Common myeloid progenitor, CD34-positive (primary cell): Measurements from ENCODE around the gene SLC12A4.
"Not testable (repeated sequence)": the region's sequence is repeated elsewhere in the genome, so short reads cannot be mapped to it uniquely, and the experiment has no call there.

ENCODE experiments used
- CTCF ChIA-PET: fragments of 350-600 bp; sonication (Branson Sonifier 250); formaldehyde crosslinking; loops from one replicate; lab custom pipeline; 2021; ENCODE audit warnings: antibody characterized with exemption; lab: Charles Lee
- POLR2A ChIA-PET: fragments of 350-600 bp; sonication (Branson Sonifier 250); formaldehyde crosslinking; loops from one replicate; lab custom pipeline; 2021; ENCODE audit warnings: antibody characterized with exemption; lab: Charles Lee
- DNase-seq, 3 donors: peaks; one replicate each; pipeline versions ENCODE4 v3.0.0 to v3.0.0-alpha.2; 2013
- H3K27ac ChIP-seq, 2 experiments: 1 replicate in 1 of 2; 2 replicates in 1 of 2; pipeline ENCODE4 v1.7.0; 2013; ENCODE audit warnings: inconsistent platforms in 2 of 2, low read length in 2 of 2, mild to moderate bottlenecking in 2 of 2, low read depth in 1 of 2, moderate library complexity in 1 of 2; ENCODE audit not compliant: severe bottlenecking in 2 of 2, insufficient read depth in 1 of 2, poor library complexity in 1 of 2
- H3K27me3 ChIP-seq, 5 experiments: replicated peaks in 2 of 5; 1 replicate in 3 of 5; 2 replicates in 2 of 5; pipeline versions ENCODE4 v1.6.1 to v1.7.0; 2013; ENCODE audit warnings: low read length in 4 of 5, mild to moderate bottlenecking in 2 of 5, moderate library complexity in 2 of 5, inconsistent platforms in 1 of 5; ENCODE audit not compliant: insufficient read depth in 5 of 5, control insufficient read depth in 4 of 5
- H3K36me3 ChIP-seq, 4 experiments: 1 replicate in 2 of 4; 2 replicates in 2 of 4; pipeline versions ENCODE4 v1.6.1 to v1.7.0; 2013; ENCODE audit warnings: low read length in 3 of 4, control low read depth in 1 of 4, mild to moderate bottlenecking in 1 of 4; ENCODE audit not compliant: control insufficient read depth in 4 of 4, insufficient read depth in 4 of 4
- H3K4me1 ChIP-seq, 4 experiments: 1 replicate in 3 of 4; 2 replicates in 1 of 4; pipeline versions ENCODE4 v1.6.1 to v1.7.1; 2013; ENCODE audit warnings: low read length in 3 of 4, mild to moderate bottlenecking in 3 of 4, control low read depth in 1 of 4, inconsistent platforms in 1 of 4, moderate library complexity in 1 of 4; ENCODE audit not compliant: control insufficient read depth in 4 of 4, insufficient read depth in 4 of 4; ENCODE audit errors: control extremely low read depth in 1 of 4
- H3K4me3 ChIP-seq, 7 experiments: 1 replicate in 4 of 7; 2 replicates in 3 of 7; pipeline versions ENCODE4 v1.5.1 to v1.7.0; 2013; ENCODE audit warnings: mild to moderate bottlenecking in 7 of 7, low read length in 6 of 7, moderate library complexity in 6 of 7, inconsistent platforms in 2 of 7, low read depth in 2 of 7, control low read depth in 1 of 7; ENCODE audit not compliant: insufficient read depth in 4 of 7, control insufficient read depth in 1 of 7; ENCODE audit errors: extremely low read depth in 1 of 7
- H3K9me3 ChIP-seq, 5 experiments: 1 replicate in 4 of 5; 2 replicates in 1 of 5; pipeline versions ENCODE4 v1.6.1 to v1.7.1; 2013; ENCODE audit warnings: low read length in 4 of 5, mild to moderate bottlenecking in 2 of 5, inconsistent platforms in 1 of 5, low read depth in 1 of 5, moderate library complexity in 1 of 5; ENCODE audit not compliant: control insufficient read depth in 4 of 5, insufficient read depth in 2 of 5; ENCODE audit errors: control extremely low read depth in 1 of 5
- WGBS: methylation state at CpG from one replicate; pipeline ENCODE4 v1.1.5; 2013; ENCODE audit not compliant: insufficient coverage; 5-methylcytosine and 5-hydroxymethylcytosine counted together

Gene SLC12A4

DNA sequence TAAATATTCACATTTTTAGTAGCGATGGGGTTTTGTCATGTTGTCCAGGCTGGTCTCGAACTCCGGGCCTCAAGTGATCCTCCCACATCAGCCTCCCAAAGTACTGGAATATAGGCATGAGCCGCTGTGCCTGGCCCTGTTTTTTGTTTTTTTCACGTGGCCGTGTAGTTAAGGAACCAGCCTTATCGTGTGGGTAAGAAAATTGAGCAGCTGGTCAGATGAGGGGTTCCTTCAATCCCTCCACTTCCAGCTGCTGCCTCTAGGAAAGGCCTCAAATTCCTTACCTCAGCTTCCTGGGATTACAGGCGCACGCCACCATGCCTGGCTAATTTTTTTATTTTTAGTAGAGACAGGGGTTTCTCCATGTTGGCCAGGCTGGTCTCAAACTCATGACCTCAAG lies 36.8 kb upstream of the SLC12A4 start:
- peaks cover 5 to 29% (median 23%) of the 10 kb centered on the region in 4 experiments for H3K4me1 ChIP-seq

DNA sequence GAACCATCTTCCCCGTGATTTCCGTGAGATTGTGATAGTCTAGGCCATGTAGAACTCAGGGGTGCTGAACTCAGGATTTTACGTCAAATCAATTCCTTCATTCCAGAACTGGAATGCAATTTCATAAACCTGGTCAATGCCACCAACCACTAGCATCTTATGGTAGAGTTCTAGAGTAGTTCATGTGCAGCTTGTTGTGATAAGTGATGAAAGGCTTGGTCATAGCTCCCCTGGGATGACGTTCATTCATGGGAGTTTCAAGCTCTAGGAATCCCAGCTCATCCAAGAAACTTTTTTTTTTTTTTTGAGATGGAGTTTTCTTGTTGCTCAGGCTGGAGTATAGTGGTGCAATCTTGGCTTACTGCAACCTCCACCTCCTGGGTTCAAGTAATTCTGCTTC lies 34.6 kb upstream of the SLC12A4 start:
- DNase-seq, result no peak
- no peaks in the 10 kb centered on the region for H3K9me3 ChIP-seq
- POLR2A ChIA-PET, result no interaction called here
- CTCF ChIA-PET, result interaction anchor here (0.6 to 2.9 kb wide), 8 partner anchors 9 to 1117 kb away, joined by 3 to 8 read pairs (median 3); partner anchors contain the start of genes DDX28 and DUS2
- H3K4me1 ChIP-seq, result peaks cover 12 to 51% (median 44%) of the 10 kb centered on the region in 4 experiments
- no peak overlapping the region for H3K4me3 ChIP-seq
- no peak overlapping the region for H3K27ac ChIP-seq
- no peaks in the 10 kb centered on the region for H3K36me3 ChIP-seq
- no peaks in the 10 kb centered on the region for H3K27me3 ChIP-seq
- 100% methylated on average over 2 of the region's 4 CpGs for WGBS

More for the DNA sequence above, 36.8 kb upstream of the SLC12A4 start:
- Histone ChIP-seq H3K36me3 (no peaks in the 10 kb centered on the region), H3K27me3 (no peaks in the 10 kb centered on the region), H3K9me3 (no peaks in the 10 kb centered on the region), H3K4me3 (no peak overlapping the region), H3K27ac (peak overlapping the region in 1 of 2 experiments; percentile 69)
- no peak for DNase-seq
- ChIA-PET CTCF (interaction anchor here (1.2 to 2.4 kb wide), 6 partner anchors 10 to 63 kb away, joined by 3 to 8 read pairs (median 4); no protein-coding TSS in a partner anchor), POLR2A (interaction anchor here (0.6 to 1.2 kb wide), 2 partner anchors 17 to 971 kb away, joined by 3 to 7 read pairs; partner anchors contain the start of genes DDX28 and DUS2)
- 94% methylated on average over 3 of the region's 9 CpGs for WGBS

DNA sequence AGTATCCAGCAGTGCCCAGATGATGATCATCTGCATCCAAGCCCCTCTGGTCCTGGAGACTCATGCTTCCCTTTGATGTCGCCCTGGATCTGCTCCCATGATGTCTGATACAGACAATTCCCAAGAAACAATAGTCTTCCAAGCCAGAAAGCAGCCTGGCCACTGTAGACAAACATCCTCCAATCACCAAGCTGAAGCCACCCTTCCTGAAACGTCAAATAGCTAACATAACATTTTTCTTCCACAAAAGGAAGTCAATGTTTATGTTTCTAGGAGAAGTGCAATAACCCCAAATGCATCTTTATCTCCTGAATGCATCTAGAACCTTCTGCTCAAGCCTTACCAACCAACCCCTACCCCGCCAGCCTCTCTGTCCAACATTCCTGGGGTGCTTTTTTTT lies 32.0 kb upstream of the SLC12A4 start:
- 58% methylated on average over 2 of the region's 3 CpGs for WGBS
- POLR2A ChIA-PET, result interaction anchor here (0.6 kb wide), 1 partner anchor 23 kb away, joined by 3 read pairs; the partner anchor contains the start of genes DDX28 and DUS2
- CTCF ChIA-PET, result interaction anchor here (0.8 to 5.7 kb wide), 4 partner anchors 10 to 184 kb away, joined by 3 to 35 read pairs (median 9); partner anchors contain the start of gene DPEP2NB
- Histone ChIP-seq H3K27me3 (no peaks in the 10 kb centered on the region), H3K27ac (peak overlapping the region in 1 of 2 experiments; percentile 28), H3K9me3 (peaks cover 0 to 3% (median 0%) of the 10 kb centered on the region in 5 experiments), H3K4me3 (peak overlapping the region in 2 of 7 experiments; percentile 25 to 31), H3K36me3 (no peaks in the 10 kb centered on the region), H3K4me1 (peaks cover 12 to 43% (median 37%) of the 10 kb centered on the region in 4 experiments)
- DNase-seq, result peak in 1 of 3 donors; percentile 19

DNA sequence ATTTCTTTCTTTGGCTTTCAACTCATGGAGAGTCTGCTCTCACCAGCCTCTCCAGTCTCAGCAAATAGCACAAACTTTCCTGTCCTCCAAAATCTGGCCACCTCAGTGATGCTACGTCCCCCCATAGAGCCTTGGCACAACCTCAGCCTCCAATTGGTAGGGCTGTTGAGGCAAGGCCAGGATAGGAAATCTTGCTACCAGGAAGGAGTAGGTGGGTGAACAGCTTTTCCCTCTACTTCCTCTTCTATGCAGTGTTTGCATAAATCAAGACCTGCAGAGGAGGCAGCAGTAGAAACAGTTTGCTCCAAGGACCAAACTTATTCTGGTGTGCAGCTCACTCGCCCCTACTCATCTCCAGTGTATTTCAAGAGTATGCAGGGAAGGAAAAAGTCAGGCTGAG lies 31.5 kb upstream of the SLC12A4 start:
- H3K9me3 ChIP-seq, result peaks cover 0 to 3% (median 0%) of the 10 kb centered on the region in 5 experiments
- DNase-seq, result peak in 2 of 3 donors; percentile 42 to 58
- WGBS, result 35% methylated on average over 2 of the region's 2 CpGs
- POLR2A ChIA-PET, result interaction anchor here (1.5 kb wide), 1 partner anchor 13 kb away, joined by 3 read pairs; no protein-coding TSS in a partner anchor
- peak overlapping the region in 3 of 7 experiments; percentile 25 to 44 (median 31) for H3K4me3 ChIP-seq
- H3K36me3 ChIP-seq, result no peaks in the 10 kb centered on the region
- H3K4me1 ChIP-seq, result peaks cover 12 to 42% (median 37%) of the 10 kb centered on the region in 4 experiments
- CTCF ChIA-PET, result interaction anchor here (1.1 to 5.7 kb wide), 4 partner anchors 10 to 39 kb away, joined by 4 to 35 read pairs (median 9); partner anchors contain the start of gene DPEP2NB
- peak overlapping the region in 1 of 2 experiments; percentile 28 for H3K27ac ChIP-seq
- H3K27me3 ChIP-seq, result no peaks in the 10 kb centered on the region

DNA sequence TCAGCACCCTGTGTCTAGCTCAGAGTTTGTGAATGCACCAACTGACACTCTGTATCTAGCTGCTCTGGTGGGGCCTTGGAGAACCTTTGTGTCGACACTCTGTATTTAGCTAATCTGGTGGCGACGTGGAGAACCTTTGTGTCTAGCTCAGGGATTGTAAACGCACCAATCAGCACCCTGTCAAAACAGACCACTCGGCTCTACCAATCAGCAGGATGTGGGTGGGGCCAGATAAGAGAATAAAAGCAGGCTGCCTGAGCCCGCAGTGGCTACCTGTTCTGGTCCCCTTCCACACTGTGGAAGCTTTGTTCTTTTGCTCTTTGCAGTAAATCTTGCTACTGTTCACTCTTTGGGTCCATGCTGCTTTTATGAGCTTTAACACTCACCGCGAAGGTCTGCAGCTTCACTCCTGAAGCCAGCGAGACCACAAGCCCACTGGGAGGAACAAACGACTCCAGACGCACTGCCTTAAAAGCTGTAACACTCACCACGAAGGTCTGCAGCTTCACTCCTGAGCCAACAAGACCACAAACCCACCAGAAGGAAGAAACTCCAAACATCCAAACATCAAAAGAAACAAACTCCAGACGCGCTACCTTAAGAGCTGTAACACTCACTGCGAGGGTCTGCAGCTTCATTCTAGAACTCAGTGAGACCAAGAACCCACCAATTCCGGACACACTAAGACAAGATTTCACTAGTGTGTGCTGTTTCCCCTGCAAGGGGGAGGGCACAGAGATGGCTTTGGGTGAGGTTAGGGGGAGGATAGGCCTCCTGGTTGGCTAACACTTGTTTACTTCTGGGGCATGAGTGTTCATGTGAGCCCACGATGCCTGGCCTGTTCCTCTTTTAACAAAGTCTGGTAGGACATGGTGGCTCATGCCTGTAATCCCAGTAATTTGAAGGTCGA lies 30.6 kb upstream of the SLC12A4 start, which contains the start of gene DPEP2:
Gene DPEP2 (minus strand): TSS at position 706 of the 910 bp plus-strand sequence. CDS start 6,272 bp downstream, outside the sequence.
- peaks cover 12 to 43% (median 42%) of the 10 kb centered on the region in 4 experiments for H3K4me1 ChIP-seq
- POLR2A ChIA-PET, result interaction anchor here (0.9 to 1.5 kb wide), 3 partner anchors 14 to 24 kb away, joined by 3 to 7 read pairs (median 3); partner anchors contain the start of genes DDX28 and DUS2
- peak; percentile 42 to 86 (median 81) for DNase-seq
- WGBS, result 31% methylated on average over 7 of the region's 18 CpGs
- H3K36me3 ChIP-seq, H3K27me3 ChIP-seq, H3K9me3 ChIP-seq: not testable (repeated sequence)
- peak within 1 kb of the TSS in 1 of 2 experiments; percentile 51 for H3K27ac ChIP-seq
- H3K4me3 ChIP-seq, result peak within 1 kb of the TSS in 6 of 7 experiments; percentile 21 to 51 (median 36)
- CTCF ChIA-PET, result interaction anchor here (1.0 to 5.7 kb wide), 8 partner anchors 13 to 45 kb away, joined by 3 to 35 read pairs (median 4); partner anchors contain the start of gene DPEP3

DNA sequence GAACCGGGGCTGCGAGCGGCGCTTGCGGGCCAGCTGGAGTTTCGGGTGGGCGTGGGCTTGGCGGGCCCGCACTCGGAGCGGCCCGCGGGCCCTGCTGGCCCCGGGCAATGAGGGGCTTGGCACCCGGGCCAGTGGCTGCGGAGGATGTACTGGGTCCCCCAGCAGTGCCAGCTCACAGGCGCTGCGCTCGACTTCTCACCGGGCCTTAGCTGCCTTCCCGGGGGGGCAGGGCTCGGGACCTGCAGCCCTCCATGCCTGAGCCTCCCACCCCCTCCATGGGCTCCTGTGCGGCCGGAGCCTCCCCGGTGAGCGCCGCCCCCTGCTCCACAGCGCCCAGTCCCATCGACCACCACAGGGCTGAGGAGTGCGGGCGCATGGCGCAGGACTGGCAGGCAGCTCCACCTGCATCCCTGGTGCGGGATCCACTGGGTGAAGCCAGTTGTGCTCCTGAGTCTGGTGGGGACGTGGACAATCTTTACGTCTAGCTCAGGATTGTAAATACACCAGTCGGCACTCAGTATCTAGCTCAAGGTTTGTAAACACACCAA lies 29.9 kb upstream of the SLC12A4 start:
- not testable (repeated sequence) for H3K27ac ChIP-seq, H3K36me3 ChIP-seq, H3K9me3 ChIP-seq, DNase-seq, H3K27me3 ChIP-seq
- Histone ChIP-seq H3K4me3 (peak overlapping the region in 1 of 7 experiments; percentile 40), H3K4me1 (peaks cover 12 to 50% (median 49%) of the 10 kb centered on the region in 4 experiments)
- ChIA-PET CTCF (interaction anchor here (0.8 to 5.7 kb wide), 9 partner anchors 12 to 46 kb away, joined by 3 to 35 read pairs (median 3); partner anchors contain the start of genes DPEP3 and DUS2), POLR2A (interaction anchor here (1.0 kb wide), 1 partner anchor 25 kb away, joined by 7 read pairs; the partner anchor contains the start of genes DDX28 and DUS2)
- WGBS, result 97% methylated on average over 29 of the region's 36 CpGs
